ENCODE results near the gene GOLM1.
"Not testable (repeated sequence)": the region's sequence is repeated elsewhere in the genome, so short reads cannot be mapped to it uniquely, and the experiment has no call there.

The GOLM1 gene

GRCh38 chr9:86082870-86083269, 16.5 kb downstream of the GOLM1 start:
- DNase-seq (ENCODE audit: low read depth, low spot score), result no peak

- DNase-seq (ENCODE audit: low read depth, low spot score), result no peak
These were observed 19.4 kb downstream of the GOLM1 start for GRCh38 chr9:86079865-86080469.

- no peak for DNase-seq (ENCODE audit: low read depth, low spot score)
These were observed 19.9 kb downstream of the GOLM1 start for GRCh38 chr9:86079421-86079831.

- DNase-seq (ENCODE audit: low read depth, low spot score), result no peak
These were observed 20.6 kb downstream of the GOLM1 start for GRCh38 chr9:86078731-86079130.

DNA sequence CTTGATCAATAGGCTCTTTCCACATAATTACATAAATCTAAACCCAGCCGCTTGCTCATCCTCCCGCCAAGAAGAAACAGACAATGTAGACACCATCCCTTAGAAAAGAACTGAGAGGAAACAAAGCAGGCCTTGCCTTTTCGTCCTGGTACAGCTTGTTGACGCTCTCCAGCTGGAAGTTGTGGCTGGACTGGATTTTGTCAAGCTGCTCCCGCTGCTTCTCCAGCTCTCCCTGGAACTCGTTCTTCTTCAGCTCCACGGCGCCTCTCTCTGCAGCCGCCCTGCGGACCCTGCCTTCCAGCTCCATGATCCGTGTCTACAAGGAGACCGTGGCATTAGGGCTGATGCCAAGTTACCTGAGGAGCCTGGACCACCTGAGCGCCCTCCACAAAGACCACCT, 22.1 kb downstream of the GOLM1 start:
- peak; percentile 47 for DNase-seq (ENCODE audit: low read depth, low spot score)

DNA sequence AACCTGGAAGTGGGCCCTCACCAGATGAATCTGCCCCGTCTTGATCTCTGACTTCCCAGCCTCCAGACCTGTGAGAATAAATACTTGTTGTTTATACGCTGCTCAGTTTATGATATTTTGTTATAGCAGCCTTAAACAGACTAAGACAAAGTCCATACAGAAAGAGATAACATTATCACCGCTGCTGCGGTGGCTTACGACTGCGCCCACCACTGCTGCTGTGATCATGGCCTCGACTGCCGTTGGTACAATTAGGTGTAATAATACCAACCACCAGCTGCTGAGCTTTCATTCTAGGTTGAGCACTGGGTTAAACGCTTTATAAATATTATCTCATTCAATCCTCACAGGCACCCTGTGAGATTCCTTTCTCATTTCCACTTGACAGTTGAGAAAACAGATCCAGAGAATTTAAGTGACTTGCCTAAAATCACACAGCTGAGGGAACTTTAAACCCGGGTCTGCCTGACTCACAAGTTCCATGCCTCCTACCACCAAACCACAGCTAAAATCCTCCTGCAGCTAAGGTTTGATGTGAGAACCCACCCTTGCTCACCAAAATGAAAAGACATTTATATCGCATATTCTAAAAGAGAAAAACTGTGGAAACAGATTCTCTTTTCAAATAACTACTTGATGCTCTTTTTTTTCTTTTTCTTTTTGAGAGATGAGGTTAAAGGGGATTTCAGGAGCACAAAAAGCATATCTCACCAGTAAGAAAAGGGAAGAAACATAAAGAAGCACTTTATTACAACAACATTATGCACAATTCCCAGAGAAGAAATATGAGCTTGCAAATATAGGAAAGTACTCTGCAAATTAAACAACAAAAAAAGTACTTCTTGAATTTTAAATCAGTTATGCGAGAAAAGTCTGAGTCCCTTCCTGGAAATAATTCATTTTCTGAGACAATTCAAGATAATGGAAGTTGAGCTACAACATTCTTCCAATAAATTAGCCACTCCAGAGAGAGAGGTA, 23.9 kb downstream of the GOLM1 start:
- no peak for DNase-seq (ENCODE audit: low read depth, low spot score)

GRCh38 chr9:86073839-86074238, 25.5 kb downstream of the GOLM1 start:
- no peak for DNase-seq (ENCODE audit: low read depth, low spot score)

GRCh38 chr9:86072394-86072877, 26.9 kb downstream of the GOLM1 start:
- DNase-seq (ENCODE audit: low read depth, low spot score), result no peak

- DNase-seq (ENCODE audit: low read depth, low spot score), result no peak
These were observed 30.0 kb downstream of the GOLM1 start for GRCh38 chr9:86069206-86069869.

GRCh38 chr9:86064220-86064619, 35.1 kb downstream of the GOLM1 start:
- DNase-seq (ENCODE audit: low read depth, low spot score), result no peak

DNA sequence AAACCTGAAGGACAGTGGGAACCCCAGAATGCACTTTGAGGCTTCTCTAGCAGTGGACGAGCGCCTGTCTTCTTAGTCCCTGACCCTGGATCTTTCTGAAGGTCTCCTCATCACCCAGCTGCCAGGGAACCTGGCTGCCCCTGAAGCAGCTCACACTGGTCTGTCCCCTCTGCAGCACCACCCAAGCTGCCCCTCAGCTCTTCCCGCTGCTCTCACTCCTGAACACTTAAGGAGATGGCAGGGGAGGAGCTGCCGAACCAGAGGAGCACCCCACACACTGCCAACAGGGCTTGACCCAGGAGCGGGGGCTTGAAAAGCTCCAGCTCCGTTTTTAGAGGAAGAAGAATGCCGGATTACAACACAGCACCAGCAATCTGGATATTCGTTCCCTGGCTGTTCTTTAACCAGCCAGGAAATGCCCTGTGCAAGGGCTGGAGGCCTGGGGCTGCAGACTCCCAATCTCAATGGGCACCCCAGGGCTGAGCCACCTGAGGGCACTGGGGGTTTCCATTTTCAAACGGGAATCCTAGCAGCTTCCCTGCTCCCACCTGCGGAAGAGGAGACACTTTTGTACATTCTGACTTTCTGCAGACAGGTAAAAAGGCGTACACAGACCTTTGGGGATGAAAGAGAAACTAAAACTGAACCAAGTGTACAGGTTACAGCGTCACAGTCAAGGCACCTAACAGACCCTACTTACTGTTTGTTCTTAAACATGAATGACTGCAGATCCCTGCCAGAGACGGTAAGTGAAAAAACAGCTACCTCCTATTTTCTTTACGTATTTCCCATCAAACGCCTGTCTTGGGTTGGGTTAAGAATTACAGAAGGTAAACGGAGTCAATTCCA, 36.3 kb downstream of the GOLM1 start:
- no peak for DNase-seq (ENCODE audit: low read depth, low spot score)

GRCh38 chr9:86061972-86062739, 37.2 kb downstream of the GOLM1 start:
- DNase-seq (ENCODE audit: low read depth, low spot score), result no peak

DNA sequence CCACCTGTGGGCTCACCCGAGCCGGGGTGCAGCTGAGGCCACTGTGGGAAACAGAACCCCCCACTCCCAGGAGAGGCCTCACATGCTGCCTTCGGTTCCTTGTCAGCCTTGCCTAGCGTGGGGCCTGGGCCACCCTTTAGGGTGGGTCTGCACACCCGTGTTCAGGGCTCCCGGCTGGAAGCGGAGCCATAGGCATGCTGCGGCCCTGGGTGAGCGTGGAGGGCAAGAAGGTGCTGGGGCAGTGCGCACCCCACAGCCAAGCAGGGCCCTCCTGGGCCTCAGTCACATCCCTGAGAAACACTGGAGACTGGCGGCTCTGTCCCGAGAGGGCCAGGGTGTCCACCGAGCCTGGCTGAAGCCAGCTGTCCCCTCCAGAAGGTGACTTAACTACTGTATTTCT, 41.9 kb downstream of the GOLM1 start:
- DNase-seq (ENCODE audit: low read depth, low spot score), result no peak

DNA sequence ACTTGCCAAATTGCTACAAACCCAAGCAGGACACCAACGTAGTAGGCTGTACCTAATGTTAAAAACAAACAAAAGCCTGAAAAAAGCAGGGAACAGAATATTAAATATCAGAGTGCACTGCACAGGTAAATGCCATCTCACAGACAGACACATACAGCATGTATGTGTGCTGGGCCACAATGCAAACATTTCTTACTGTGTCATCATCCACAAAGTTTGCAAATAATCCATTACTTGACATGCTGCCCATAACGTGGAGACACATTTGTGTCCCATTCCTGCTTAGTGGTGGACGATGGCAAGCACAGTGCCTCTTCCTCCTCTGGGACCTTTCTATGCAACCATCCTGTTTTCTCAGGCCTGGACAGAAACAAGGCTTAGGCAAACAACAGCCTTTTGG, 44.7 kb downstream of the GOLM1 start:
- DNase-seq (ENCODE audit: low read depth, low spot score), result no peak

DNA sequence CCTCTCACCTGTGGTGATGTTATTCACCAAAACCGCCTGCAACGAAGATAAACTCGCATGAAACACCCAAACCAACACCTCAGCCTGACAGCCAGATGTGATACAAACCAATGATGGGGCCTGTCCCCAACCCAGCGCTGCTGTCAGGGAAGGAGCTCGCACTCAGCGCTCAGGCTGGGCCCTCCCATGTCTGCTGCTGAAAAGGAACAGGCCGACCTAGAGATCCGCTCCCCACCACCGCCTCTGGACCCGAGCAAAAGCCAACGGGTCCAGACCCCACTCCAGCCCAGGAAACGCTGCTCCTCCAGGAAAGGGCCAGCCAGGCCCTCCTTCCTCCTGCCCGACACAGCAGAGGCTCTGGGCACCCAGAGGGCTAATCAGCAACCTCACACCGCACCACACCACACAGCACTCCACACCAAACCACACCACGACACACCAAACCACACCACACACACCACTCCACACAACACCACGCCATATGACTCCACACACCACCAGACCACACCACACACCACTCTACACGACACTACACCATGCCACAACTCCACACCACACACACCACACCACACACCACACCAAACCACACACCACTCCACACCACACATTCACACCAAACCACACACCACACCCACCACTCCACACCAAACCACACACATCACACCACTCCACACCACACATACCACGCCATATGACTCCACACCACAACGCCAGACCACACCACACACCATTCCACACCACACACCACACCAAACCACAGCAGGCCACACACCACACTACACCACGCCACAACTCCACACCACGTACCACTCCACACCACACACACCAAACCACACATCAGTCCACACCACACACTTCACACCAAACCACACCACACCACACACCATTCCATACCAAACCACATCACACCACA, 46.5 kb downstream of the GOLM1 start:
- no peak for DNase-seq (ENCODE audit: low read depth, low spot score)

DNA sequence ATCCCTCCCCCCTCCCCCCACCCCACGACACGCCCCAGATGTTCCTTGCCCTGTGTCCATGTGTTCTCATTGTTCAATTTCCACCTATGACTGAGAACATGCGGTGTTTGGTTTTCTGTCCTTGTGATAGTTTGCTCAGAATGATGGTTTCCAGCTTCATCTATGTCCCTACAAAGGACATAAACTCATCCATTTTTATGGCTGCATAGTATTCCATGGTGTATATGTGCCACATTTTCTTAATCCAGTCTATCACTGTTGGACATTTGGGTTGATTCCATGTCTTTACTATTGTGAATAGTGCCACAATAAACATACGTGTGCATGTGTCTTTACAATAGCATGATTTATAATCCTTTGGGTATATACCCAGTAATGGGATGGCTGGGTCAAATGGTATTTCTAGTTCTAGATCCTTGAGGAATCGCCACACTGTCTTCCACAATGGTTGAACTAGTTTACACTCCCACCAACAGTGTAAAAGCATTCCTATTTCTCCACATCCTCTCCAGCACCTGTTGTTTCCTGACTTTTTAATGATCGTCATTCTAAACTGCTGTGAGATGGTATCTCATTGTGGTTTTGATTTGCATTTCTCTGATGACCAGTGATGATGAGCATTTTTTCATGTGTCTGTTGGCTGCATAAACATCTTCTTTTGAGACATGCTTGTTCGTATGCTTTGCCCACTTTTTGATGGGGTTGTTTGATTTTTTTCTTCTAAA, 51.2 kb downstream of the GOLM1 start:
- DNase-seq (ENCODE audit: low read depth, low spot score), result not testable (repeated sequence)

GRCh38 chr9:86047361-86047760, 52.0 kb downstream of the GOLM1 start:
- no peak for DNase-seq (ENCODE audit: low read depth, low spot score)

GRCh38 chr9:86046930-86047341, 52.4 kb downstream of the GOLM1 start:
- no peak for DNase-seq (ENCODE audit: low read depth, low spot score)
